Thoracic aorta (tissue), 2 donors: ENCODE measurements around the gene SDK2. TPM values are rescaled to one million over a fixed set of nuclear protein-coding genes. Genes with fewer than 3 reads are reported as not detected.

Experiments
- ATAC-seq: fragments of 150-250 bp; one replicate; pipeline ENCODE4 v1.8.0; 2017; ENCODE audit warnings: low read depth; ENCODE audit not compliant: insufficient number of reproducible peaks, low FRiP score
- DNase-seq: peaks from one replicate; pipeline ENCODE4 v3.0.0-alpha.2; 2020; ENCODE audit warnings: low spot score
- H3K27ac ChIP-seq, 2 donors: fragments of 200-600 bp; sonication (generic); 1 replicate in 1 of 2; 2 replicates in 1 of 2; pipeline ENCODE4 v1.5.1; 2016; ENCODE audit warnings: mild to moderate bottlenecking in 2 of 2, moderate library complexity in 2 of 2
- H3K27me3 ChIP-seq: fragments of 200-600 bp; sonication (generic); replicated peaks from 2 replicates; pipeline ENCODE4 v1.6.0; 2016; ENCODE audit warnings: mild to moderate bottlenecking; ENCODE audit not compliant: insufficient read depth
- H3K36me3 ChIP-seq: fragments of 200-600 bp; sonication (generic); one replicate; pipeline ENCODE4 v1.5.1; 2016
- H3K4me1 ChIP-seq, 2 donors: fragments of 200-600 bp; sonication (generic); 1 replicate in 1 of 2; 2 replicates in 1 of 2; pipeline versions ENCODE4 v1.5.1 to v1.6.0; 2016; ENCODE audit warnings: low read depth in 2 of 2, mild to moderate bottlenecking in 1 of 2; ENCODE audit not compliant: control insufficient read depth in 1 of 2
- H3K4me3 ChIP-seq: fragments of 200-600 bp; sonication (generic); 2 replicates; pipeline ENCODE4 v1.5.1; 2016; ENCODE audit warnings: mild to moderate bottlenecking
- H3K9me3 ChIP-seq: fragments of 200-600 bp; sonication (generic); 2 replicates; pipeline ENCODE4 v1.5.1; 2016
- CTCF ChIP-seq: fragments of 200-600 bp; sonication (generic); IDR thresholded peaks from one replicate; pipeline ENCODE4 v1.5.1; 2019; ENCODE audit warnings: antibody characterized with exemption
- total RNA-seq, 2 donors: library from RNA; depleted of rRNA; stranded (reverse); fragments of >200 nt; gene quantifications; one replicate each; pipeline versions ENCODE4 v1.1.0 to v1.2.3, GENCODE V29; 2016

The SDK2 gene
- total RNA-seq, 2 donors from 2014 or later, result 6.0 to 8.9 TPM

- no peaks in the 10 kb centered on the region for H3K9me3 ChIP-seq
- ATAC-seq, result no peak
- no peak overlapping the region for H3K27ac ChIP-seq
- no peak overlapping the region for H3K4me3 ChIP-seq
- H3K27me3 ChIP-seq, result no peaks in the 10 kb centered on the region
- no peak for DNase-seq
- H3K36me3 ChIP-seq, result no peaks in the 10 kb centered on the region
- TF ChIP-seq CTCF, result no peak
- no peaks in the 10 kb centered on the region for H3K4me1 ChIP-seq
Measured at GRCh38 chr17:73390221-73390620, 254.0 kb downstream of the SDK2 start.

GRCh38 chr17:73389411-73389810 lies 254.8 kb downstream of the SDK2 start:
- Histone ChIP-seq H3K9me3 (no peaks in the 10 kb centered on the region), H3K4me1 (no peaks in the 10 kb centered on the region), H3K36me3 (no peaks in the 10 kb centered on the region), H3K4me3 (no peak overlapping the region), H3K27me3 (no peaks in the 10 kb centered on the region), H3K27ac (no peak overlapping the region)
- no peak for TF ChIP-seq CTCF
- ATAC-seq (no peak), DNase-seq (no peak)

- Histone ChIP-seq H3K36me3 (no peaks in the 10 kb centered on the region), H3K4me1 (no peaks in the 10 kb centered on the region)
- no peak for ATAC-seq
Measured at GRCh38 chr17:73388578-73388905, 255.7 kb downstream of the SDK2 start.

GRCh38 chr17:73387746-73388577 lies 256.3 kb downstream of the SDK2 start:
- Histone ChIP-seq H3K27ac (no peak overlapping the region), H3K27me3 (no peaks in the 10 kb centered on the region), H3K4me3 (no peak overlapping the region), H3K36me3 (no peaks in the 10 kb centered on the region), H3K9me3 (no peaks in the 10 kb centered on the region), H3K4me1 (no peaks in the 10 kb centered on the region)
- ATAC-seq, result no peak
- DNase-seq, result no peak
- TF ChIP-seq CTCF, result no peak

More at GRCh38 chr17:73388578-73388905, 255.7 kb downstream of the SDK2 start:
- Histone ChIP-seq H3K9me3 (no peaks in the 10 kb centered on the region), H3K4me3 (no peak overlapping the region), H3K27me3 (no peaks in the 10 kb centered on the region), H3K27ac (no peak overlapping the region)
- TF ChIP-seq CTCF, result no peak
- no peak for DNase-seq

GRCh38 chr17:73386561-73386960 lies 257.7 kb downstream of the SDK2 start:
- ATAC-seq (no peak), DNase-seq (no peak)
- Histone ChIP-seq H3K9me3 (no peaks in the 10 kb centered on the region), H3K4me3 (no peak overlapping the region), H3K27me3 (no peaks in the 10 kb centered on the region), H3K4me1 (no peaks in the 10 kb centered on the region), H3K36me3 (no peaks in the 10 kb centered on the region), H3K27ac (no peak overlapping the region)
- no peak for TF ChIP-seq CTCF
